Activated T-cell treated with anti-CD3 and anti-CD28 coated beads for 4 hours (primary cell): ENCODE results near the gene CLTB.
"Not testable (repeated sequence)": the region's sequence is repeated elsewhere in the genome, so short reads cannot be mapped to it uniquely, and the experiment has no call there.

Source experiments
- DNase-seq: peaks from one replicate; pipeline ENCODE4 v3.0.0-alpha.2; 2020

Gene CLTB

DNA sequence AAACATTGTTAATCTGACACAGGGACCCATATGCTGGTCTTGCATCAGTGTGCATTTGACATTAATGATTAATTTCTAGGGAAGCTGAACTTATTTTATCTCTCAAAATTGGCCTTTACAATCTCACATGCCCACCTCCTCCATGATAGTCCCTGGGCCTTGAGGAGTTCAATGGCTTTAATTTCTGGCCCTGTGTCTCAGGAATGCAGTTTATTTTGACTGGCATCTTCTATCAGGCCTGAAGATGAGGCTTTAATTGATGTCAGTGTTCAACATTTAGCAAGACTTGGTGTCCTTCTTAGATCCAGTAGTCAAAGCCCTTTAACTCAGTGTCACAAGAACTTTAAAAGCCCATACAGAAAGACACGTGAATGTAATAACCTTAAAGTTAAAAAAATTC, 10.5 kb upstream of the CLTB start:
- no peak for DNase-seq

DNA sequence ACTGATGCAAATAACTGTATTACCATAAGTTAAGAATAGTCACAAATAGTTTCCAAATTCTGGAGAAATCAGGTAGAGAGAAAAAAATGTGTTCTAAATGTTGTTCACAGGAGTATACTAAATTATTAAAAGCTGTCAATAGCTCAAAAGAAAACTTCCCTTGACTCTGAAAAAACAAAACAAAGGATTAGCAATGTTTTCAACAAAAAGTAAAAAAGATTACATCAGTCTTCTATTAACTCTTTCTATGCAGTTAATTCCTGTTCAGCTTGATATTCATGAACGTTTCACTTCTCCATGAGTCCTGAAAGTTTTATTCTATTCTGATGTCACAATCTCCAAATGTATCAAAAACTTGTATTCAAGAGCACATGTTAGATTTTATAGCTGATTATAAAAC, 9.5 kb upstream of the CLTB start:
- no peak for DNase-seq

DNA sequence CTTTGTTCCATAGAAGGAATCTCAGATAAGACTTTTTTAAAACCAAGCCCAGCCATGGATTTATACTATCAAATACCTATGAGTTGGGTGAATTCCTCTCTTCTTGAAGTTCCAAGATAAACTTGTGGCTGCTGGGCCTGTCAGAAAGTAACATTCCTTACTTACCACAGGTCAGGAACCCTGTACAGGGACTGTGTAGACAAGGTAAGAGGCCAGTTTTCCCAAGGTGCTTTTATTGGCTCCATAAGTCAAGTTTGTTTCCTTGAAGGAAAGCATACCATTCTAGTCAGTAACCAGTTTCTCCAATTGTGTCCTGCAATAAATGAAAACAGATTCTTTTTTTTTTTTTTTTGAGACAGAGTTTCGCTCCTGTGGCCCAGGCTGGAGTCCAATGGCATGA, 8.8 kb upstream of the CLTB start:
- DNase-seq: no peak

DNA sequence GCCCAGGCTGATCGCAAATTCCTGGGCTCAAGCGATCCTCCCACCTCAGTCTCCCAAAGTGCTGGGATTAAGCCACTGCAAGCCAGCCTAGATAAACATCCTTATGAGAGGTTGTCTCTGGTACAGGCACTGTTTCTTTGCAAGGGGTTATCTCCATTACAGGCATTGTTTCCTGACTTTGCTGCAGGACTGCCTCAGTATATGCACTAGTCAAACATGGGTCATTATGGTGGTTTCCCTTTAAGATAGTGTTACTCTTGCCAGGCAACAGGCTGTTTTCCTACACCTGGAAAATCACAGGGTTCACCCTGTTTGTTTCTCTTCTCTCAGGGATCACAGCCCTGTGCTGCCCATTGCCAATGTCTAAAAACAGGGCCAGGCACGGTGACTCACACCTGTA, 7.8 kb upstream of the CLTB start:
- DNase-seq: no peak

DNA sequence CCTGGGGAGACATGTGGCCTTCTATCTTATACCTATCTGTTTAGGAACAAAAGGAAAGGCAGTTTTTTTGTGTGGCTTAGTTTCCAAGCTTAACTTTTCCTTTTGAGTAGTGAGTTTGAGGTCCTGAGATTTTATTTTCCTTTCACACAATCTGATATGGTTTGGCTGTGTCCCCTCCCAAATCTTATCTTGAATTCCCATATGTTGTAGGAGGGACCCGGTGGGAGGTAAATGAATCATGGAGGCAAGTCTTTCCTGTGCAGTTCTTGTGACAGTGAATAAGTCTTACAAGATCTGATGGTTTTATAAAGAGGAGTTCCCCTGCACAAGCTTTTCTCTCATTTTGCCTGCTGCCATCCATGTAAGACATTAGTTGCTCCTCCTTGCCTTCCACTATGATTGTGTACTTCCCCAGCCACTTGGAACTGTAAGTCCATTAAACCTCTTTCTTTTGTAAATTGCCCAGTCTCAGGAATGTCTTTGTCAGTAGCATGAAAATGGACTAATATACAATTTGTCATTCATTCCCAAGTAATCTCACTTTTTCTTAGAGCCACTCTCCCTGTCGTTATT, 4.7 kb upstream of the CLTB start:
- no peak for DNase-seq

DNA sequence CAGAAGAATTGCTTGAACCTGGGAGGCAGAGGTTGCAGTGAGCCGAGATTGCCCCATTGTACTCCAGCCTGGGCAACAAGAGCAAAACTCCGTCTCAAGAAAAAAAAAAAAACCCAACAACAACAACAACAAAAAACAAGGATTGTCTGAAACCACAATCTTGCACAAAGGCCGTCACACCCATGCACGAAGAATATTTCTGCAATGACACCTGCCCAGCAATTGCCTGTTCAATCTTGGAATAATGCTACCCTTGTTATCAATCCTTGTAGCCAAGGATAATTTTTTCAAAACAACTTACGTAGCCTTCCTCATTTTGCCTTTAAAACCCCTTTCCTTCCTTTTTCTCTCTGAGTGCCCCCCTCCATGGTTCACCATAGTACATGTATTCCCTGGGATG, 3.7 kb upstream of the CLTB start:
- no peak for DNase-seq

DNA sequence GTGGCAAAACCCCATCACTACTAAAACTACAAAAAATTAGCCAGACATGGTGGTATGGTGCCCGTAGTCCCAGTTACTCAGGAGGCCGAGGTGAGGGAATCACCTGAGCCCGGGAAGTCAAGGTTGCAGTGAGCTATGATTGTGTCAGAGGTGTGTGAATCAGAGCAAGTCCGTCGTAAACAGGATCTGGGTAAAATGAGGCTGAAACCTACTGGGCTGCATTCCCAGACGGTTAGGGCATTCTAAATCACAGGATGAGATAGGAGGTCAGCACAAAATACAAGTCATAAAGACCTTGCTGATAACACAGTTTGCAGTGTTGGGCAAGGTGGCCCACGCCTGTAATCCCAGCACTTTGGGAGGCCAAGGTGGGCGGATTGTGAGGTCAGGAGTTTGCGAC, 1.9 kb upstream of the CLTB start:
- no peak for DNase-seq

DNA sequence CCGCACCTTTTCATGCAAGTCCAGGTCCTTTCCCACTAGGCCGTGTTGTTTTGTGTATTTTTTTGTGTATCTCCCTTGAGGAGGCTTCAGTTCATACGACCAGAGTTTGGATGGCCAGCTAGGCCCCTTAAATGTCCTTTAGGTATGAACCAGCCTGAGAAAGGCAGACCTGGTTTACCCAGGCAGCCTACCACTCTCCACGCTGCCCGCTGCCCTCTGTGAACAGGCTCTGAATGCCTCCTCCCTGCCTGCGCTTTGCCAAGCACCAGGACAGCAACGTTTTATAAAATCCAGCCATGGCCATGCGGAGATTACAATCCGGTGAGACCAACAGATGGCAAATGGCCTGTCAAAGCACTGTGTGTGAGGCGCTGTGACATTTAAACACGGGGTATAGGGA, 626 bp upstream of the CLTB start:
- DNase-seq: no peak

DNA sequence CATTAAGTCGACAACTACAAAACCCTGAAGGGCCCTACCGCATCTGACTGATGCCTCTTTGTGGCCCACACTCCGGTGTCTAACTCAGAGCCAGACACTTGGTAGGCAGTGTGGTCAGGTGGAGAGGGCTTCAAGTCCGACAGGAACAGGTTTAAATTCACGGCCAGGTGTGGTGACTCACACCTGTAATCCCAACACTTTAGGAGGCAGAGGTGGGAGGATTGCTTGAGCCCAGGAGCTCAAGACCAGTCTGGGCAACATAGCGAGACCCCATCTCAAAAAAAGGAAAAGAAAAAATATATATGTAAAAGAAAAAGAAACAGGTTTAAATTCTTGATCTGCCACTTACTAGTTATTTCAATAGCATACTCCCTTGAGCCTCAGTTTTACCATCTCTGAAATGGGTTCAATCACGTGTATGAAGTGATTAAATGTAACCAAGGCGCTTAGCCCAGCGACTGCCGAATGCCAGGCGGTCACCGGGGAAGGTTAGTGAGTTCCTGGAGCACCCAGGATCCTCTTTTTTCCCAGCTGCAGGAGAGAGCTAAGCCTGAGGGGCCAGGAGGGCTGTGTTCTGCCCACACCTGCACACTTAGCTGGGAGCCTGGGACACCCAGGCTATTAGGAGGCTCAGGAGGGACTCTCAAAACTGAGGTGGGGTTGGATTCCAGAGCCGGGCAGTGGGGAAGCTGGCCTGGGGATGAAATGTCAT, 943 bp downstream of the CLTB start:
- DNase-seq: no peak

DNA sequence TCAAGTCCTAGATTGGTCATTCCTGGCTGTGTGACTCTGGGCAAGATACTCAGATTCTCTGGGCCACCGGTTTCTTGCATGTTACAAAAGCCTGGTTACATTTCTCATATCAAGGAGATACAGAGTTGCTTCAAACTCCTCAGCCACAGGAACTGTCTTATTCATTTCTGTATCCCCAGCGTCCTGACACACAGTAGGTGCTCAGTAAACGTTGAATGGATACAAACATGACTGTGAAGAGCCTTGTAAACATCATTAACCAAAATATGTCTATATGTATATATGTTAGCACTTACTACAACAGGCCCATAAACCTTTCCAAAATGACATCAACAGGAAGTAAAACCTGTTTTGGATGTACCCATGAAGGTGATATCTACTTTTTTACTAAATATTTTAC, 1.6 kb downstream of the CLTB start:
- no peak for DNase-seq

DNA sequence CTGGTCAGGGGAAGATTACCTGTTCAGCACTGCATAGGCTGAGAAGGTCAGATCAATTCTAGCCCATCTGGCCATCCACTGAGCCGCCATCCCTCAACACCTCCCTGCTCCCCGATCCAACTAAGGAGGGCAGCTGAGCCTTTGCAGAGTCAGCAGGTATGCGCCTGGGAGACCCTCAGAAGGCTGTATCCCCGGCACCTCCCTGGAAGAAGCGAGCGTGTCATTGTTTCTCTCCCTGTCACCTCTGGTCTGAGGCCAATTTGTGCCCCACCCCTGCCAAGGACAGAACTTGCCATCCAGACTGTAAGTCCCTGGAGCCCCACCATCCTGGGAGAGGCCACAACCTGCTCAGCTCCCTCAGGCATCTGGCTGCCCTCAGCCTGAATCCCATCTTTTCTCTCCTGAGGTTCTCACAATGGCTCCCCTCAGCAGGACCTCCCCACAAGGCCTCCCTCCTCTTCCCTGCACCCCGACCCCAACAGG, 2.6 kb downstream of the CLTB start:
- no peak for DNase-seq

DNA sequence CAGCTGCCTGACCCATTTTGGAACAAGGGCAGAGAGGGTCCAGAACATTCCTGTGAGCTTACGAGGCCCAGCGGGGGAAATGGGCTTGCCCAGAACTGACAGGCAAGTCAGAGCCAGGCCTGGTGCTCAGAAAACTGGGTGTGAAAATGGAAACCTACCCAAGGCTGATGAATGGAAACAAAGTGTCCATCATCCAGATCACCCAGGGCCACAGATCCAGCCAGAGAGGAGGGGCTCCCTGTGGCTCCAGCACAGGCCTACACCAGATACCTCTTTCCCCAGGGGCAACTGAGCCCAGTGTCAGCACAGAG, 3.1 kb downstream of the CLTB start:
- no peak for DNase-seq

DNA sequence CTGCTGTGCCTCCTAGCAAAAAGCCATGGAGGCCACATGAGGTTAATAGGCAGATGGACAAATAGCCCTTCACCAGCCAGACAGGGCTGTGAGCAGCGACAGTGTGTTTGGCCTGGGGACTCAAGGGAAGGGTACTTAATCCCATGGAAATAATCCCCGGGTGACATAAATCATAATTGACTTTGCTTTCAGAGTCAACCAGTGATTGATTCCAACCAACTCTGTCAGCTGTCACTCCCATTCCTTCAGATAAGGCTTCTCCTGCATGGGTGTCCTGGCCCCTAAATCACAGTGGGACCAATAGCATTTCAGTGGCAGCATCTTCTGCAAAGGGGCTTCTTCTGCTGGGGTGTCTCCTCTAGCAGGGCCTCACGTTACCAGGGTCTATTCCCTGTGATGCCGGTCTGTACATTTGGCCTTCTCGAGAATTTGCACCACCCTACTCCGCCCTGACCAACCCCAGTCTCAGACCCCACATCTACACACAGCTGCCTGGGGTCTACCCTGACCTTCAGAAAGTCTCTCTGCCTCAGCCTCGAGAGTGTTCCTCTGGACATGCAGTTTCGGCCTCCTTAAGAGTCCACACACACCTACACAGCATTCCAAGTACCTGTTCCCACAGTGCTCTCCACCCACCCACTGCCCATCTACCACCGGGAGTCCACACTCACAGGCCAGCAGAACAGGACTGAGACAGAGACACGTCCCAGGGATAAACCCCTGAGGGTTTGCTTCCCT, 3.7 kb downstream of the CLTB start:
- DNase-seq: no peak

DNA sequence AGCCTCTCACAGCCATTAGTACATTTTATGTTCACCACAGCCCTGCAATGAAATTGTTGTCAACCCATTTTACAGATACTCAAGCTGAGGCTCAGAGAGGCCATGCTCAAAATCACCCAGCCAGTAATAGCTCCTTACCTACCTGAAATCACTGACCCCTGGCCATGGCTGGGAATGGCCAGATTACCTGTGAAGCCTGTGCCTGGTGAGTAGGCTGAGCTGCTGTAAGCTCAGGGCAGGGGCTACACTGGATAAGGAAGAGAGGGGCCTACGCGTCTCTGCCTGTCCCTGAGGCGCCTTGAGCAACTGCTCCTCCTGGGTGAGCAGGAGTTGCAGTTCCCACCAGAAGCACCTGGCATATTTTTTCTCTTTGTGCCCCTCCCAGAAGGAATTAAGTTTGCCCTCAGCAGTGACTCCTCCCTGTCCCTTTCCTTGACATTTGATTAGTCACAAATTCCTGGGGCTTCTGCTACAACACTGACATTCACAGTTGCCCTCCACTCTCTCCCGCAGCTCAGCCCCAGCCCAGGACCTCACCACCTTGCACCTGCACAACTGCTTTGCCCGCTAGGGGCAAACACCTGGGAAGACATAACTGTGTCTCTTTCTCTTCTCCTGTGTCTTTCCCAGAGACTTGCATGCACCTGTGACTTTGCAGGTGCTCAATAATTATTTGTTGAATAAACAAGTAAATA, 5.7 kb downstream of the CLTB start:
- no peak for DNase-seq

DNA sequence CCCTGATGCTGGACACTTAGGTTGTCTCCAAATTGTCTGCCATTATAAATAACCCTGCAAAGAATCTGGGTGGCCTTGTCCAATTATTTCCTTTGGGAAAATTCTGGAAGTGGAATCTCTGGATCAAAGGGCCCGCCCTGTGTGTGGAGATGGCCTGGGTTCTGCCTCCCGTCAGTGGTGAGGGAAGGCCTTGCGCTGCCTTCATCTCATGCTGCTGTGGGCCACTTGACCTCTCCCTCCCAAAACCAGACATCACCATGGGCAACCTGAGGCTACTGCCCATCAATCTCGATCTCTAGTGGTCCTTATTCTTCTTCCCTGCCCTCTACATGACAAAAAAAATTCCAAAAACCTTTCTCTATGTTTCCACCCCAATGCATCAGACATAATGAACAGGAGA, 6.6 kb downstream of the CLTB start:
- no peak for DNase-seq

DNA sequence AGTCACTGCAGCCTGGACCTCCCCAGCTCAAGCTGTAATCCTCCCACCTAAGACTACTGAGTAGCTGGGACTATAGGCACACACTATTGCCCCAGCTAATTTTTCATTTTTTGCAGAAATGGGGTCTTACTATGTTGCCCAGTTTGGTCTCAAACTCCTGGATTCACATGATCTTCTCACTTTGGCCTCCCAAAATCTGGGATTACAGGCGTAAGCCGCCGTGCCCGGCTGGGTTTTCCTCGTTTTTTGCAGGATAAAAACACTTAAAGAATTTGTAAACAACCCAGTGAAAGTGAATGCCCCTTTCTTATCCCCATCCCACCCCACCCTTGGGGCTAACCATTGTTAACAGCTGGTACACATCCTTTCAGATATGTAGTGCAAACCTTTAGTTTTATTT, 7.7 kb downstream of the CLTB start:
- no peak for DNase-seq

DNA sequence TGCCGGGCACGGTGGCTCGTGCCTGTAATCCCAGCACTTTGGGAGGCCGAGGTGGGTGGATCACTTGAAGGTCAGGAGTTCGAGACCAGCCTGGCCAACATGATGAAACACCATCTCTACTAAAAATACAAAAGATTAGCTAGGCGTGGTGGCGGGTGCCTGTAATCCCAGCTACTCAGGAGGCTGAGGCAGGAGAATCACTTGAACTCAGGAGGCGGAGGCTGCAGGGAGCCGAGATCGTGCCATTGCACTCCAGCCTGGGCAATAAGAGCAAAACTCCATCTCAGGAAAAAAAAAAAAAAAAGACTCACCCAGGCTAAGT, 8.1 kb downstream of the CLTB start:
- not testable (repeated sequence) for DNase-seq

DNA sequence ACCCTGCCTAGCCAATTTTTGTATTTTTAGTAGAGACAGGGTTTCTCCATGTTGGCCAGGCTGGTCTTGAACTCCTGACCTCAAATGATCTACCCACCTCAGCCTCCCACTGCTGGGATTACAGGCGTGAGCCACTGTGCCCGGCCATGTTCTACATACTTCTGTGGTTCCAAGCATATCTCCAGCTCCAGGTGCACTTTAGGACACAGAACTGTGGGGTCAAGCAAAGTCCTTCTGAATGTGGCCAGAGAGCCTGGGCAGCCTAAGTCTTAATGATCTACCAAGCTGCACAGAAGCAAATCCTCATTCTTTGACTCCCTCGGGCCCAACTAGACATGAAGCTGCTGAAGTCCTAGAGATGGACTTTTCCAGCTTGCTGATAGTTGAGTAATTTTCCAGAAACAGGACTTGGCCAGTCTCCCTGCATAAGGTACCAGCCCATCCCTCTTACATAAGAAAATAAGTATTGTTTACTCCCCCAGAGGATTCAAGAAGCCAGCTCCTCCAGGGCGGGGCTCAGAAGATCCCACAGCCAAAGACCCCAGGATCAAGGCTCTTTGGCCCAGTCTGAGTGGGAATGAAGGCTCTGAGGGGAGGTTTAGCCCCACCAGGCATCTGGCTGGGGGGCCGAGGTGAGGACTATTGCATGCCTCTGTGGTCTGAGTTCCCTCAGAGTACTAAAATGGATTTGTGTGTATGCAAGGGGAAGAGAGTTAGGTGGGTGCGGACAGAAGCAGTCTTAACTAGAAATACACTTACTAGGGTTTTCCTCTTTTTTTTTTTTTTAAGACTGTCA, 8.7 kb downstream of the CLTB start:
- DNase-seq: no peak

DNA sequence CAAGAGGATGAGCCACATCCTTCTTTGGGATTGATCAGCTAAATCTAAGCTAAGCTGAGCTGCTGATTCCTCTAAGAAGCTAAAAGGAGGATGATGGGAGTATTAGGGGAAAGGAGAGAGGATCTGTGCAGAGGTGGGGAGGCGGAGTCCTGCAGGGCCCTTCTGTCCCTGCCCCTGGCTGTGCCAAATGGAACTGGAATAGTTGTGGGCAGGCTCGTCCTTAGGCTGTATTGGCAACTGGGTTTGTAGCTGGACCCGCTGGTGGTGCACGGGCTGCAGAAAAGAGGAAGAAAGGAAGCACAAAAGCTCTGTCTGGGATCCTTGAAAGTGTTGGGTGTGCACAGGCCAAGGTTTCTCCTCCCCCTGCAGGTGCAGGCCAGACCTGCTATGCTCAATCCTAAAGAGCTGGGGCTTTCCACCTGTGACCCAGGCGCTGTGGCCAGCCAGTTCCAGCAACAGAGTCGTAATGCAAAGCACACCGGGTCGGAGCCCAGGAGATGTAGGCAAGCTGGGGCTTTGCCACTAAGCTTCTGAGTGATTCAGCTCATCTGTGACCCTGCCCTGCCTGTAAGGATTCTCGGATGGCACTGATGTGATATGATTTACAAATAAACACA, 9.8 kb downstream of the CLTB start:
- DNase-seq: no peak

DNA sequence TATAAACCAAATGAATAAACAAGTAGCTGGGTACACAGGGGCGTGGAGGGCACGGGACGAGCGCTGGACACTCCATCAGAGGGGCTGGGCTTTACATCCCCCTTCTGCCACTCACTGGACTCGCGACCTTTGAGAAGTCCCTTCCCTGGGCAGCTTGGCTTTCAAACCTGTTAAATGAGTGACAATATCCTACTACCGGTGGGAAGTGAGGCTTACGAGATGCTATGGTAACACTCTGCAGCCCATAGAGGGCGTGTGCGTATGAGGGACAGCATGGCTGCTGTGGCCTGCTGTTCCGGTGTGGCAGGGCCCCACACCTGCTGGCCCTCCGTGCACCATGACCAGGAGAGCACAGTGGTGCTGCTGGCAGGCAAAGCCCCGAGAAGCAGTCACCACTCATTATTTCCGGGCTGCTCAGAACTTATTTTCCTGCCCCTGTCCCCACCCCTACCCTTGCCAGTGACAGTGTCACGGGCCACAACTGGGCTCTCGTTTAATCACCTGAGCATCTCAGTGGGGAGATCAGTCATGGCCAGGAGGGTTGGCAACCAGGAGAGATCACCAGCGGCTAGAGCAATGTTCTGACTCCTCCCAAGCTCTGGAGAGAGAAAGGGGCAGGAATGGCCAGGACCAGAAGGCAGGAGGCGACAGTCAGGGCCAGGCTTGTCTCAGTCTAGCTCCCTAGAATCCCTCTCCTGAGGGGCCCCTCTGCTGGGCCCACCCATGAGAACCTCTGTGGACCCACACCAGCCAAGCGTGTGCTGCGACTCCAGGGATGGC, 10.5 kb downstream of the CLTB start:
- no peak for DNase-seq

DNA sequence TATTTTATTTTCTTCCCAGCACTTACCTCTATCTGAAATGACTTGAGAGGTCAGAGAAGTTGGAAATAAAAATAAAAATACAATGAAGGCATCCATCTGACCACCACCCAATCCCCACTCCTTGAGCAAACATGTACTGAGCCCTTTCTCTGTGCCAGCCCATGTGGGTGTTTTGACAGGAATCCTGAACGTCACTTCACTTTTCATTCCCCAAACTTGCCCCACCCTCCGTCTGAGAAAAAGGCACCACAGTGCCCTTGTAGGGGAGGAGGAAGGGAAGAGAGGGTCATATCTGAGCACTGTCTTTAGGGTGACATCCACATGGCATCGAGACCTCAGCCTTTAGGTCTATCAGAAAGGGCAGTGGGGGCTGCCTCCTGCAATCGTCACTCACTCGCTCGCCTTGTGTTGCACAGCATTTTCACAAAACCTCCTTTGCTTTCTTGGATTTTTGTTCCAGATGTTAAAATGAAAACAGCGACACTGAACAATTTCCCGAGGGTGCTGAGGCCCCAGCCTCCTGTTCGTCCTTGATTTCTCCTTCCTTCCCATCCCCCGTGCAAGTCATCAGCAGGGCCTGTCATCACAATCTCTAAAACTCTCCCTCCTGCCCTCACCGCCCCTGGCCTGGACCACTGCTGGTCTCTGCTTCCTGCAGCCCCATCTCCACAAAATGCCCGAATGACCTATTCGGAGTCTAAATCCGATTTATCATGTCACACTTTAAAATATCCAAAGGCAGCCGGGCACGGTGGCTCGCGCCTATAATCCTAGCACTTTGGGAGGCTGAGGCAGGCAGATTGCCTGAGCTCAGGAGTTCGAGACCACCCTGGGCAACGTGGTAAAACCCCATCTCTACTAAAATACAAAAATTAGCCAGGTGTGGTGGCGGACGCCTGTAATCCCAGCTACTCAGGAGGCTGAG, 14.8 kb downstream of the CLTB start:
- no peak for DNase-seq
